BLaER1 treated with 17β-estradiol and CSF1 and Interleukin-3, amounts not matched to agents 10 nM and 100 nM (cell line): ENCODE results near the gene CYP2D6.

Experiments
- H3K27ac ChIP-seq, 11 experiments: shearing (Covaris generic); formaldehyde crosslinking; 2 replicates each; pipeline ENCODE4 v1.8.1; 2022
- H3K27me3 ChIP-seq, 11 experiments: shearing (Covaris generic); formaldehyde crosslinking; 2 replicates each; pipeline ENCODE4 v1.8.1; 2022
- H3K36me3 ChIP-seq, 11 experiments: shearing (Covaris generic); formaldehyde crosslinking; 2 replicates each; pipeline ENCODE4 v1.8.1; 2022
- H3K4me1 ChIP-seq, 10 experiments: shearing (Covaris generic); formaldehyde crosslinking; 2 replicates each; pipeline ENCODE4 v1.8.1; 2022
- H3K4me2 ChIP-seq, 11 experiments: shearing (Covaris generic); formaldehyde crosslinking; 2 replicates each; pipeline ENCODE4 v1.8.1; 2022
- H3K4me3 ChIP-seq, 10 experiments: shearing (Covaris generic); formaldehyde crosslinking; 2 replicates each; pipeline ENCODE4 v1.8.1; 2022
- H3K9ac ChIP-seq, 11 experiments: shearing (Covaris generic); formaldehyde crosslinking; 2 replicates each; pipeline ENCODE4 v1.8.1; 2022
- H3K9me3 ChIP-seq, 11 experiments: shearing (Covaris generic); formaldehyde crosslinking; replicated peaks in 1 of 11; 2 replicates each; pipeline ENCODE4 v1.8.1; 2022
- H4K20me1 ChIP-seq, 11 experiments: shearing (Covaris generic); formaldehyde crosslinking; 2 replicates each; pipeline ENCODE4 v1.8.1; 2022
- Cebpa-rat ChIP-seq, 11 experiments: shearing (Covaris generic); IDR thresholded peaks; 2 replicates each; pipeline ENCODE4 v1.8.1; 2022

CYP2D6 gene

GRCh38 chr22:42086051-42086450 lies 44.6 kb downstream of the CYP2D6 start:
- no peak overlapping the region for H3K9ac ChIP-seq
- H4K20me1 ChIP-seq: peaks cover 0 to 52% (median 22%) of the 10 kb centered on the region in 11 experiments; a peak in 11 of 22 replicates
- no peak overlapping the region for H3K4me2 ChIP-seq
- no peak overlapping the region for H3K27ac ChIP-seq
- no peaks in the 10 kb centered on the region for H3K27me3 ChIP-seq
- H3K9me3 ChIP-seq: peaks cover 0 to 17% (median 12%) of the 10 kb centered on the region in 11 experiments; a peak in 18 of 22 replicates
- H3K36me3 ChIP-seq: peaks cover 64 to 79% (median 72%) of the 10 kb centered on the region in 11 experiments
- H3K4me1 ChIP-seq: peaks cover 13 to 34% (median 23%) of the 10 kb centered on the region in 10 experiments
- no peak for TF ChIP-seq Cebpa-rat (IDR thresholded peaks at IDR 0.05)
- H3K4me3 ChIP-seq: no peak overlapping the region

- no peak overlapping the region for H3K9ac ChIP-seq
- H3K9me3 ChIP-seq: peaks cover 0 to 16% (median 12%) of the 10 kb centered on the region in 11 experiments; a peak in 18 of 22 replicates
- H4K20me1 ChIP-seq: peaks cover 0 to 52% (median 22%) of the 10 kb centered on the region in 11 experiments; a peak in 11 of 22 replicates
- no peak overlapping the region for H3K4me2 ChIP-seq
- no peaks in the 10 kb centered on the region for H3K27me3 ChIP-seq
- peaks cover 19 to 41% (median 30%) of the 10 kb centered on the region in 10 experiments for H3K4me1 ChIP-seq
- no peak for TF ChIP-seq Cebpa-rat (IDR thresholded peaks at IDR 0.05)
- H3K36me3 ChIP-seq: peaks cover 64 to 79% (median 72%) of the 10 kb centered on the region in 11 experiments
- H3K4me3 ChIP-seq: no peak overlapping the region
- H3K27ac ChIP-seq: no peak overlapping the region
Measured at GRCh38 chr22:42084874-42085273, 45.7 kb downstream of the CYP2D6 start.

- Histone ChIP-seq H3K4me2 (no peak overlapping the region), H3K9ac (no peak overlapping the region; a peak in 1 of 22 replicates), H3K27me3 (no peaks in the 10 kb centered on the region), H4K20me1 (peaks cover 0 to 39% (median 15%) of the 10 kb centered on the region in 11 experiments; a peak in 10 of 22 replicates), H3K4me1 (peaks cover 22 to 40% (median 30%) of the 10 kb centered on the region in 10 experiments), H3K4me3 (no peak overlapping the region), H3K27ac (no peak overlapping the region), H3K36me3 (peaks cover 55 to 63% (median 61%) of the 10 kb centered on the region in 11 experiments), H3K9me3 (no peaks in the 10 kb centered on the region)
- TF ChIP-seq Cebpa-rat (IDR thresholded peaks at IDR 0.05): no peak
Measured at GRCh38 chr22:42083119-42083518, 47.5 kb downstream of the CYP2D6 start.

- TF ChIP-seq Cebpa-rat (IDR thresholded peaks at IDR 0.05): no peak
- Histone ChIP-seq H3K4me2 (peak overlapping the region; percentile 73 to 98 (median 94)), H3K27me3 (no peaks in the 10 kb centered on the region), H4K20me1 (peaks cover 0 to 13% (median 3%) of the 10 kb centered on the region in 11 experiments; a peak in 6 of 22 replicates), H3K9me3 (peaks cover 0 to 6% (median 0%) of the 10 kb centered on the region in 11 experiments; a peak in 6 of 22 replicates), H3K4me3 (peak overlapping the region; percentile 60 to 77 (median 70)), H3K4me1 (peaks cover 45 to 61% (median 51%) of the 10 kb centered on the region in 10 experiments), H3K36me3 (peaks cover 34 to 48% (median 40%) of the 10 kb centered on the region in 11 experiments), H3K27ac (peak overlapping the region; percentile 87 to 97 (median 93)), H3K9ac (peak overlapping the region; percentile 85 to 94 (median 92))
Measured at GRCh38 chr22:42080287-42080686, 50.3 kb downstream of the CYP2D6 start.

- H3K27me3 ChIP-seq: peaks cover 0 to 5% (median 0%) of the 10 kb centered on the region in 11 experiments; a peak in 5 of 22 replicates
- H3K4me2 ChIP-seq: peak within 1 kb of the TSS; percentile 79 to 98 (median 95)
- peak within 1 kb of the TSS; percentile 60 to 77 (median 70) for H3K4me3 ChIP-seq
- H3K9ac ChIP-seq: peak within 1 kb of the TSS; percentile 85 to 94 (median 92)
- peaks cover 52 to 68% (median 58%) of the 10 kb centered on the region in 10 experiments for H3K4me1 ChIP-seq
- no peak for TF ChIP-seq Cebpa-rat (IDR thresholded peaks at IDR 0.05)
- peaks cover 0 to 11% (median 0%) of the 10 kb centered on the region in 11 experiments; a peak in 6 of 22 replicates for H3K9me3 ChIP-seq
- H4K20me1 ChIP-seq: peaks cover 0 to 6% (median 0%) of the 10 kb centered on the region in 11 experiments; a peak in 3 of 22 replicates
- H3K27ac ChIP-seq: peak within 1 kb of the TSS; percentile 87 to 97 (median 93)
- H3K36me3 ChIP-seq: peaks cover 27 to 41% (median 33%) of the 10 kb centered on the region in 11 experiments
Measured at GRCh38 chr22:42079319-42080251, 51.0 kb downstream of the CYP2D6 start, which contains the start of gene SMDT1. Gene SMDT1, plus strand, starts transcription at chr22:42079700. Its CDS starts 69 bp downstream, at chr22:42079769.

GRCh38 chr22:42078469-42079318 lies 51.9 kb downstream of the CYP2D6 start:
- H3K27ac ChIP-seq: peak overlapping the region; percentile 87 to 97 (median 93)
- TF ChIP-seq Cebpa-rat (IDR thresholded peaks at IDR 0.05): no peak

GRCh38 chr22:42077486-42078125 lies 53.0 kb downstream of the CYP2D6 start:
- Histone ChIP-seq H4K20me1 (no peaks in the 10 kb centered on the region; a peak in 1 of 22 replicates), H3K4me1 (peaks cover 66 to 85% (median 74%) of the 10 kb centered on the region in 10 experiments), H3K36me3 (peaks cover 8 to 21% (median 13%) of the 10 kb centered on the region in 11 experiments), H3K9ac (peak overlapping the region in 10 of 11 experiments; percentile 9 to 94 (median 92); a peak in 15 of 22 replicates), H3K4me3 (peak overlapping the region in 2 of 10 experiments; percentile 14 to 28; a peak in 2 of 20 replicates), H3K27ac (peak overlapping the region; percentile 25 to 97 (median 92); a peak in 18 of 22 replicates), H3K9me3 (peaks cover 0 to 11% (median 0%) of the 10 kb centered on the region in 11 experiments; a peak in 6 of 22 replicates), H3K27me3 (peaks cover 0 to 20% (median 11%) of the 10 kb centered on the region in 11 experiments; a peak in 10 of 22 replicates), H3K4me2 (peak overlapping the region; percentile 79 to 98 (median 94))
- no peak for TF ChIP-seq Cebpa-rat (IDR thresholded peaks at IDR 0.05)

More at GRCh38 chr22:42078469-42079318, 51.9 kb downstream of the CYP2D6 start:
- Histone ChIP-seq H3K36me3 (peaks cover 19 to 32% (median 24%) of the 10 kb centered on the region in 11 experiments), H3K27me3 (peaks cover 0 to 14% (median 6%) of the 10 kb centered on the region in 11 experiments; a peak in 10 of 22 replicates), H3K9ac (peak overlapping the region; percentile 85 to 94 (median 92)), H3K4me3 (peak overlapping the region; percentile 42 to 77 (median 70)), H3K4me2 (peak overlapping the region; percentile 79 to 98 (median 94)), H3K4me1 (peaks cover 58 to 77% (median 67%) of the 10 kb centered on the region in 10 experiments), H3K9me3 (peaks cover 0 to 11% (median 0%) of the 10 kb centered on the region in 11 experiments; a peak in 6 of 22 replicates), H4K20me1 (peaks cover 0 to 6% (median 0%) of the 10 kb centered on the region in 11 experiments; a peak in 2 of 22 replicates)
